ENCODE results near the gene WDR37. TPM values are rescaled to one million over a fixed set of nuclear protein-coding genes. Genes with fewer than 3 reads are reported as not detected.

WDR37 gene
- total RNA-seq, 1 experiment from 2014 or later = 10.4 TPM

- no peak for TF ChIP-seq STAT6 (CRISPR knock-in tag; conservative IDR thresholded peaks at IDR 0.05; ENCODE audit: low read depth)
- no peak for TF ChIP-seq ATF2 (CRISPR knock-in tag; IDR thresholded peaks at IDR 0.05; ENCODE audit: borderline replicate concordance, low read depth)
- TF ChIP-seq NFYB (CRISPR knock-in tag; conservative IDR thresholded peaks at IDR 0.05; ENCODE audit: low read depth) = no peak
- no peak for TF ChIP-seq ZNF532 (CRISPR knock-in tag; IDR thresholded peaks at IDR 0.05; ENCODE audit: borderline replicate concordance)
- no peak for TF ChIP-seq KAT7 (CRISPR knock-in tag; IDR thresholded peaks at IDR 0.05; ENCODE audit: borderline replicate concordance)
- no peak for TF ChIP-seq ZNF423 (CRISPR knock-in tag; IDR thresholded peaks at IDR 0.05)
- no peak for TF ChIP-seq IRF1 (CRISPR knock-in tag; IDR thresholded peaks at IDR 0.05)
- TF ChIP-seq MLX (CRISPR knock-in tag; IDR thresholded peaks at IDR 0.05) = no peak
These were observed 92.8 kb downstream of the WDR37 start (continued) for GRCh38 chr10:1148855-1149605.

- Mint-ChIP-seq H3K27me3 (ENCODE audit: low read depth) (peaks cover 7% of the 10 kb centered on the region), H3K27ac (no peak overlapping the region), H3K9me3 (peaks cover 17% of the 10 kb centered on the region), H3K4me3 (no peak overlapping the region), H3K36me3 (peaks cover 13% of the 10 kb centered on the region), H3K4me1 (peaks cover 4% of the 10 kb centered on the region; the same call in 1 of the 2 replicates)
- CTCF ChIA-PET = interaction anchor here (0.8 to 1.5 kb wide), 3 partner anchors 9 to 219 kb away, joined by 3 read pairs; no protein-coding TSS in a partner anchor
- DNase-seq (ENCODE audit: low spot score) = no peak
- no peak for ATAC-seq
- TF ChIP-seq SMAD3 (CRISPR knock-in tag; IDR thresholded peaks at IDR 0.05; ENCODE audit: borderline replicate concordance) (no peak), USF1 (CRISPR knock-in tag; IDR thresholded peaks at IDR 0.05) (no peak)
- POLR2A ChIA-PET = no interaction called here
These were observed 93.8 kb downstream of the WDR37 start for GRCh38 chr10:1149793-1150637.

Measured in WTC11 (cell line).